Measurements from ENCODE around the gene CXADR. TPM values are rescaled to one million over a fixed set of nuclear protein-coding genes. Genes with fewer than 3 reads are reported as not detected.
"Not testable (repeated sequence)": the region's sequence is repeated elsewhere in the genome, so short reads cannot be mapped to it uniquely, and the experiment has no call there.

CXADR gene
- total RNA-seq, 1 donor = 2.0 TPM

DNA sequence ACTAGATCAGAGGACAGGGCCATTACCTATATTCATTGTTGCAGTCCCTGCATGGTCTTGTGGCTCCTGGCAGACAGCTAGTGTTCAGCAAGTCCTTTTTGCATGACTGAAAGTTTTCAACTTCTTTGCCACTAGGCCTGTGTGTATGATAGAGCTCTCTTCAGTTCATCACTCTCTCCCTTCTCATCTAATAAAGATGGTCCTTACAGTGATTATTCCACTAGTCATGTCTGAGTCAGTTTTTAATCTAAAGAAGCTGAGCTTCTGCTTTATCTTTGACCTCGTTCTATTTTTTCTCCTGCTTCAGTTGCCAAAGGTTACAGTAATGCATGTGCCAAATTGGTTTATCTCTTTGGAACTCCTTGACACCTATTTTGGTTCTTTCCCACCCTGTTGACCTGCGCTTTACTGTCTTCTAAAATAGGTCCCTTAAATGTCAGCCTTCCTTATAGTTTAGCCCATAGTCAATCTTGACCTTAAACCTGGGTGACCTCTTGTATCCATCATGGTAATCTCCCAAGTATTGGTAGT is 6.4 kb downstream of the CXADR start:
- TF ChIP-seq, protein P1, sequence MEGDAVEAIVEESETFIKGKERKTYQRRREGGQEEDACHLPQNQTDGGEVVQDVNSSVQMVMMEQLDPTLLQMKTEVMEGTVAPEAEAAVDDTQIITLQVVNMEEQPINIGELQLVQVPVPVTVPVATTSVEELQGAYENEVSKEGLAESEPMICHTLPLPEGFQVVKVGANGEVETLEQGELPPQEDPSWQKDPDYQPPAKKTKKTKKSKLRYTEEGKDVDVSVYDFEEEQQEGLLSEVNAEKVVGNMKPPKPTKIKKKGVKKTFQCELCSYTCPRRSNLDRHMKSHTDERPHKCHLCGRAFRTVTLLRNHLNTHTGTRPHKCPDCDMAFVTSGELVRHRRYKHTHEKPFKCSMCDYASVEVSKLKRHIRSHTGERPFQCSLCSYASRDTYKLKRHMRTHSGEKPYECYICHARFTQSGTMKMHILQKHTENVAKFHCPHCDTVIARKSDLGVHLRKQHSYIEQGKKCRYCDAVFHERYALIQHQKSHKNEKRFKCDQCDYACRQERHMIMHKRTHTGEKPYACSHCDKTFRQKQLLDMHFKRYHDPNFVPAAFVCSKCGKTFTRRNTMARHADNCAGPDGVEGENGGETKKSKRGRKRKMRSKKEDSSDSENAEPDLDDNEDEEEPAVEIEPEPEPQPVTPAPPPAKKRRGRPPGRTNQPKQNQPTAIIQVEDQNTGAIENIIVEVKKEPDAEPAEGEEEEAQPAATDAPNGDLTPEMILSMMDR (IDR thresholded peaks at IDR 0.05; ENCODE audit: insufficient read depth, low read length) = no peak
- H3K4me3 ChIP-seq (ENCODE audit: low read depth, low read length) = no peak overlapping the region
- DNase-seq (ENCODE audit: low read depth) = no peak

DNA sequence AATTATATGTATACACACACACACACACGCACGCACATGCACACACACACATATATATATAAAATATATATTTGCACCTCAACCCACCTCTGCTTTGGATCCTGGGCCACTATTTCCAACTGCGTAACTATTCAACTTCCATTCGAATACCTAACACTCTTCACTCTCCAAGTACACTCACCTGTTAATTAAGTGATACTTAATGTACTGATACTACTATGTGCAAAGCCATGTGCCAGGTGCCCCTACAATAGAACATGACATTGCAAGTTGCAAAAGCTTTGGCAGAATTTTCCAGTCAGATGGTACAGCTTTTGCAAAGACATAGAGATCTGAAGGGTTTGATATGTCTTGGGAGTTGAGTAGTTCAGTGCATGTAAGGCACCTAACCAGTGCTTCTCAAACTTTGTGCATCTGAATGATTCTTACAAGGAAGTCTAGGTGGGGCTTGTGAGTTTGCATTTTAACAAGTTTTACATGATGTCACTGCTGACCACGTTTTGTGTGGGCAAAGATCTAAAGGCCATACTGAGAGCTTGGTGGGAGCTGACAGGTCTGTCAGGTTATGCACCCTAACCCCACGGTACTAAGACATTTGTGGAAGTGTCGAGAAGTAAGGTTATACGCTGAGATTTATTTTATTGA is 7.2 kb downstream of the CXADR start:
- TF ChIP-seq, protein P1 (IDR thresholded peaks at IDR 0.05; ENCODE audit: insufficient read depth, low read length) = no peak
- no peak for DNase-seq (ENCODE audit: low read depth)

DNA sequence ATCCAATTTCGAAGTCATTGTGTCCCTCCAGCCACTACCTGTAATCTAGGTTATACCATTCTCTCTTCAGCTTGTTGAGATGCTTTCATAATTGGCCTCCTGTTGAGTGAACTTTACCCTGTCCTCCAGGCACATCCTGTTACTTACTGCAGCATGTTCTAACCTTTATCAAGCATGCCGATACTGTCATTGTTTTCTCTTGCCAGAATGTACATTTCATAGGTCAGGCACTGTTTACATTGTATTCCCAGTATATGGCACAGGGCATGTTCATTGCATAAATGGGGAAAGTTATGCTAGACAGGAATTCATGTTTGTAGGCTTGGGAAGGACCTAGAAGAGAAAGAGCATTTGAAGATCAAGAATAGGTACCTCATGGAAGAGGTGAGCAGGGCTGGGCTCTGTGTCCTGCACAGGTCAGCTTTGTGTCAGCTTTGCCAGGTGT is 10.2 kb downstream of the CXADR start:
- H3K4me3 ChIP-seq (ENCODE audit: low read depth, low read length) = no peak overlapping the region
- TF ChIP-seq, protein P1 (IDR thresholded peaks at IDR 0.05; ENCODE audit: insufficient read depth, low read length) = no peak
- no peak for DNase-seq (ENCODE audit: low read depth)

More for the DNA sequence above, 7.2 kb downstream of the CXADR start:
- no peak overlapping the region for H3K4me3 ChIP-seq (ENCODE audit: low read depth, low read length)

DNA sequence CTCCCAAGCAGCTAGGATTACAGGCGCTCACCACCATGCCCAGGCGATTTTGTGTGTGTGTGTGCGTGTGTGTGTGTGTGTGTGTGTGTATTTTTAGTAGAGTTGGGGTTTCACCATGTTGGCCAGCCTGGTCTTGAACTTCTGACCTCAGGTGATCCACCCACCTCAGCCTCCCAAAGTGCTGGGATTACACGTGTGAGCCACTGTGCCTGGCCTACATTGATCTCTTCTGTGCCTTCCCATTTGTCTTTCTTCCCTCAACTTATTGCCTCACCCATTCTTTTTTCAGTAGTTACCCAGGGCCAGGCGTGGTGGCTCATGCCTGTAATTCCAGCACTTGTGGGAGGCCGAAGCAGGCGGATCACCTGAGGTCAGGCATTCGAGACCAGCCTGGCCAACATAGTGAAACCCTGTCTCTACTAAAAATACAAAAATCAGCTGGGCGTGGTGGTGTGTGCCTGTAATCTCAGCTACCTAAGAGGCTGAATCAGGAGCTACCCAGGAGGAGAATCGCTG is 11.2 kb downstream of the CXADR start:
- not testable (repeated sequence) for H3K4me3 ChIP-seq (ENCODE audit: low read depth, low read length); DNase-seq (ENCODE audit: low read depth)

DNA sequence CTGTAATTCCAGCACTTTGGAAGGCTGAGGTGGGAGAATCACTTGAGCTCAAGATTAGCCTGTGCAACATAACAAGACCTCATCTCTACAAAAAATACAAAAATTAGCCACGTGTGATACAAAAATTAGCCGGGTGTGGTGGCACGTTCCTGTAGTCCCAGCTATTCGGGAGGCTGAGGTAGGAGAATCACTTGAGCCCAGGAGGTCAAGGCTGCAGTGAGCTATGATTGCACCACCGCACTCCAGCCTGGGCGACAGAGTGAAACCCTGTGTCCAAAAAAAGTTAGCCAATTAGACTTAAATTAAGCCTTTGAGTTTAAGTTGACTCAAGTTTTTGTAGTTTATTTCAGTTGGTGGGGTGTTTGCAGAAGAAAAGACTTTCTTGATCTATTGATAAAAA is 11.8 kb downstream of the CXADR start:
- TF ChIP-seq, protein P1 (IDR thresholded peaks at IDR 0.05; ENCODE audit: insufficient read depth, low read length) = no peak
- no peak for DNase-seq (ENCODE audit: low read depth)

DNA sequence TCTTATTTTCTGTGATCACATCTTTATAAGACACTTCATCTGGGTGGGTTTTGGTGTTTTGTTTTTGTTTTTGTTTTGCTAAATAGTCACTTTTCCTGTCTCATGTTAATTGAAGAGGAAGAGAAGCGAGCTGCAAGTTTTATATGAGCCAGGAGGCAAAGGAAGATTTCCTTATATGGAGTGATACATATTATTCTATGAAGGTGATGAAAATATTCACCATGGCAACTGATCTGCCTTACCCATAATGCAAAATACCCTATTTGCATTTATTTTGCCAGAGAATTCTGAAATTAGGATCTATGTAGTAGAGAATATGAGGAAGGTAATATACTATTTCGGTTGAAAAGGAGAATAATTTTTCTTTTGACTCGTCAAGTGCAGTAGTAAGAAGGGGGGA is 13.9 kb downstream of the CXADR start:
- no peak overlapping the region for H3K4me3 ChIP-seq (ENCODE audit: low read depth, low read length)
- TF ChIP-seq, protein P1 (IDR thresholded peaks at IDR 0.05; ENCODE audit: insufficient read depth, low read length) = no peak
- no peak for DNase-seq (ENCODE audit: low read depth)

More for the DNA sequence above, 11.8 kb downstream of the CXADR start:
- no peak overlapping the region for H3K4me3 ChIP-seq (ENCODE audit: low read depth, low read length)

DNA sequence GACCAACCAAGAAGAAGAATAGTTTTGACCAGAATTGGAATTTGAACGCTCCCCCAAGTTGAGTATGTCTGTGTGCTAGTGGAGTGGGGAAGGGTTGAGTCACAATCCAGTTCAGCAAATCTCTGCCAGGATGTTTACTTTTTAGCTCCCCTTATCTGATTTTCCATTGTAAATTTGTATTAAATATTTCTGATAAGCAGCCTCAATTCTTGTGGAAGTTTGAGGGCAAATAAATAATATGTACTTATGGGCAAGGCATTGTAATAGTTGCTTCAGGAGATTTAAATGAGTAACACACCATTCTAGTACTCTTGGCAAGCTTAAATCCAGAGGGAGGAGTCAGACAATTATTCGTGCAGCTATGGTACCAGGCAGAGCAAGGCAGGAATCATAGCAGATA is 14.4 kb downstream of the CXADR start:
- no peak overlapping the region for H3K4me3 ChIP-seq (ENCODE audit: low read depth, low read length)
- DNase-seq (ENCODE audit: low read depth) = peak; percentile 87
- TF ChIP-seq, protein P1 (IDR thresholded peaks at IDR 0.05; ENCODE audit: insufficient read depth, low read length) = no peak

Data from fibroblast of the aortic adventitia (primary cell).